HPDE6-E6E7 (cell line): ENCODE measurements around the gene IFITM2.
"Not testable (repeated sequence)": the region's sequence is repeated elsewhere in the genome, so short reads cannot be mapped to it uniquely, and the experiment has no call there.

Experiments
- DNase-seq: peaks from one replicate; pipeline ENCODE4 v3.0.0; 2011; ENCODE audit warnings: missing footprints; ENCODE audit errors: extremely low spot score

The IFITM2 gene

GRCh38 chr11:342328-342727 is 34.7 kb downstream of the IFITM2 start:
- no peak for DNase-seq

- DNase-seq: no peak
Measured at GRCh38 chr11:344836-345578, 37.4 kb downstream of the IFITM2 start.

- DNase-seq: no peak
Measured at GRCh38 chr11:346529-346928, 38.9 kb downstream of the IFITM2 start.

- DNase-seq: not testable (repeated sequence)
Measured at GRCh38 chr11:349270-349954, 41.8 kb downstream of the IFITM2 start.

GRCh38 chr11:350033-350722 is 42.6 kb downstream of the IFITM2 start:
- DNase-seq: not testable (repeated sequence)

- peak; percentile 54 for DNase-seq
Measured at GRCh38 chr11:350723-351255, 43.2 kb downstream of the IFITM2 start.

- no peak for DNase-seq
Measured at GRCh38 chr11:351411-351810, 43.8 kb downstream of the IFITM2 start.

GRCh38 chr11:352456-353031 is 44.9 kb downstream of the IFITM2 start:
- no peak for DNase-seq

- no peak for DNase-seq
Measured at GRCh38 chr11:353179-353873, 45.7 kb downstream of the IFITM2 start.

- peak; percentile 56 for DNase-seq
Measured at GRCh38 chr11:355581-356458, 48.2 kb downstream of the IFITM2 start.

GRCh38 chr11:356610-357009 is 49.0 kb downstream of the IFITM2 start:
- DNase-seq: no peak

GRCh38 chr11:357582-357981 is 50.0 kb downstream of the IFITM2 start:
- no peak for DNase-seq

GRCh38 chr11:358129-358800 is 50.6 kb downstream of the IFITM2 start:
- no peak for DNase-seq
